ENCODE measurements around the gene CIAO3. TPM values are rescaled to one million over a fixed set of nuclear protein-coding genes. Genes with fewer than 3 reads are reported as not detected.

The CIAO3 gene
- 45.2 and 53.8 TPM in 2 replicates for total RNA-seq

DNA sequence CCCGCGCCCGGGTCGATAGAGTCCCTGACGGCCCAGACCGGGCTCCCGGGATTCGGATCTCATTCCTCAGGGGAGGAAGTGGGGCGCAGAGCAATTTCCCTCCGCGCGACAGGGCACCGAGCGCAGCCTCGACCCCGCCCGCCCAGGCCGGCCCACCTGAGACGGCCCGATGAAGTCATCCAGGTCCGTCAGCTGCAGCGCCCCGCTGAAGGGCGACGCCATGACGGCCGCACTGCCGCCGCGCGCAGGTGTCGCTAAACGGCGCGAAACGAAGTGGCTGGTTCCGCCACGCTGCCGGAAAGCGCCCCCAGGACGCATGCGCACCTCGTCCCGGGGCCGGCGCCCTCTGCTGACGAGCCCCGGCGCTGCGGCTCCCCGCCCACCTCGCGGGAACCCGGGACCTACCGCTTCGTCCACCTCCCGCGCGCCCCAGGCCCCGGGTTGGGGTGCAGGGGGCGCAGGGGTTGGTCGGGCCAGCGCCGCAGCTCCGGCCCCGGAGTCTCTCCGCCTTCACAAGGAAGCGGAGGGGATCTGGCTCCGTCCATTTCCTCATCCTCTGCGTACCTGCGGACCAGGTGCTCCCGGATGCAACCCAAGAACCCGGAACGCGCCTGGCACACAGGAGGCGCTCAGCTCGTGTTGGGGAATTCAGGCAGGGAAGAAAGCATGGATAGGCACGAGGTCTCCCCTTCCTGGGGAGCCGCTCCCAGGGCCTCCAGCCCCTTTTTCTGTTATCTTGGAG lies at the start of gene CIAO3:
Gene CIAO3, minus strand, starts transcription at position 234 of the 742 bp plus-strand sequence. Its CDS starts 12 bp downstream, at position 222.

GRCh38 chr16:788399-789126 lies 47.8 kb upstream of the CIAO3 start, which contains the start of gene CHTF18:
CHTF18 (plus strand) TSS chr16:788620; CDS start chr16:788685, 65 bp downstream.

GRCh38 chr16:787978-788398 lies 47.2 kb upstream of the CIAO3 start, which contains the start of gene RPUSD1:
RPUSD1 (minus strand) TSS chr16:788381; CDS start chr16:787737, 644 bp downstream.

DNA sequence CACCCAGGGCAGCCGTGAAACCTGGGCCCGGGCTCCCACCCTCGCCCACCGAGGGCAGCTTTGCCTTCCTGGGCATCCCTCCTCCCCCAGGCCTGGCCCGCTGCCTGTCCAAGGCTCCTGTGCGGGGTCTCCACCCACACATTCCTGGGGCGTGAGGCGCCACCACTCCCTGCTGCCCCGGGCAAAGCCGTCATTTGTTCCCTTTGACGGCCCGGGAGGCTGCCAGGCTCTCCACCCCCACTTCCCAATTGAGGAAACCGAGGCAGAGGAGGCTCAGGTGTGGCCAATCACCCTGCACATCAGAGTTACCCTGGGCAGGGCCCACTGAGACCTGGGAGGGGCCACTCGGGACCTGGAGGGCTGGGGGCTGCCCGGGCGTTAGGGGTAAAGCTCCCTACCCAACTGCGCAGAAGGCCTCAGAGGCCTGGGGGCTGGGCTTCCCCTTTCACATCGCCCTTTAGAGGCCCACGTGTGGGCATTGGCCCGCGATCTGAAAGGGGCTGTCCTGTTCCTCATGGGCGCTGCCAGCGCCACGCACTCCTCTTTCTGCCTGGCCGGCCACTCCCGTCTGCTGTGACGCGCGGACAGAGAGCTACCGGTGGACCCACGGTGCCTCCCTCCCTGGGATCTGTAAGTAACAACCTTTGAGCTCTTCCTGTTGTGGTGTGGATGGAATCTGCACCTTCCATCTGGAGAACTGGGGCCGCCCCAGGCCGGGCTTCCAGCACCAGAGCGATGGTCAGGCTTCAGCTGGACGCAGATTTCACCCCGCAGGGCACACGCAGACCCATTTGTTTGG lies 19.9 kb upstream of the CIAO3 start, which contains the start of gene MSLN:
Gene MSLN, plus strand, starts transcription at position 190 of the 799 bp plus-strand sequence. CDS start 1,947 bp downstream, outside the sequence.

DNA sequence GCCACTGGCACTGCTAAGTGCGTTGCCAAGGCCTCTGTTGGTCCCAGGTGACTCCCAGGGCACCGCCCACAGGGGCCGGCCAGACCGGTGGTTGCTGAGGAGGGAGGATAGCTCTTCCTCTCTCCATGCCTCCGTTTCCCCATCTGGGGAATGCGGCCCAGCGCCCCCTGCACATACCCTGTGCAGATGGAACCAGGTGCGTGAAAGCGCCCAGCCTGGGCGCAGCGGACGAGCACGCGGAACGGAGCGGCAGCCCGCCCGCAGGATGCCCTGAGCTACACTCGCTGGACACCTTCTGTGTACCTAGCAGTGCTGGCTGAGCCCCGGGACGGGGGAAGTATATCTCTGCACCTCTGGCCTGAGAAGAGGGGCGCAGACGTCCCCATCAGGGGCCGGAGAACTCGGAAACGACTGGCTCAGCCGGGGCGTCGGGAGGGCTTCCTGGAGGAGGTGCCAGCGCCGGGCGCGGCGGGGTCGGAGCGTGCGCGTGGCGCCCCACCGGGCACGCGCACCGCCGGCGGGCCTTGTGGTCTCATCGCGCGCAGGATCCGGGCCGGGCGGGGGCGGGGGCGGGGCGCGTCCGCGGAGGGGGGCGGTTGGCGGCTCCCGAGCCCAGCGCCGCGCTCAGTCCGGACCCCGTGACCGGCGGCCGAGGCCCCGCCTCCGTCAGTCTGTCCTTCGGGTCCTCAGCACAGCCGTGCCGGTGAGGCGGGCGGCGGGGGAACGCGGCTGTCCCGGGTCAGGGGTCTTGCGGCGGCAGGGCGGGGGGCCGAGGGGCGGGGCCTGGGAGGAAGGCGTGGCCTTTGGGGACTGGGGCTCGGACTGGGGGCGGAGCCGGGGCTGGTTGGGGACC lies 14.1 kb downstream of the CIAO3 start, which contains the start of the genes CCDC78 and HAGHL:
Gene CCDC78, minus strand, starts transcription at position 6 of the 853 bp plus-strand sequence. CDS start 76 bp downstream, outside the sequence.
Gene HAGHL, plus strand, starts transcription at position 669 of the 853 bp plus-strand sequence. CDS start 404 bp downstream, outside the sequence.

DNA sequence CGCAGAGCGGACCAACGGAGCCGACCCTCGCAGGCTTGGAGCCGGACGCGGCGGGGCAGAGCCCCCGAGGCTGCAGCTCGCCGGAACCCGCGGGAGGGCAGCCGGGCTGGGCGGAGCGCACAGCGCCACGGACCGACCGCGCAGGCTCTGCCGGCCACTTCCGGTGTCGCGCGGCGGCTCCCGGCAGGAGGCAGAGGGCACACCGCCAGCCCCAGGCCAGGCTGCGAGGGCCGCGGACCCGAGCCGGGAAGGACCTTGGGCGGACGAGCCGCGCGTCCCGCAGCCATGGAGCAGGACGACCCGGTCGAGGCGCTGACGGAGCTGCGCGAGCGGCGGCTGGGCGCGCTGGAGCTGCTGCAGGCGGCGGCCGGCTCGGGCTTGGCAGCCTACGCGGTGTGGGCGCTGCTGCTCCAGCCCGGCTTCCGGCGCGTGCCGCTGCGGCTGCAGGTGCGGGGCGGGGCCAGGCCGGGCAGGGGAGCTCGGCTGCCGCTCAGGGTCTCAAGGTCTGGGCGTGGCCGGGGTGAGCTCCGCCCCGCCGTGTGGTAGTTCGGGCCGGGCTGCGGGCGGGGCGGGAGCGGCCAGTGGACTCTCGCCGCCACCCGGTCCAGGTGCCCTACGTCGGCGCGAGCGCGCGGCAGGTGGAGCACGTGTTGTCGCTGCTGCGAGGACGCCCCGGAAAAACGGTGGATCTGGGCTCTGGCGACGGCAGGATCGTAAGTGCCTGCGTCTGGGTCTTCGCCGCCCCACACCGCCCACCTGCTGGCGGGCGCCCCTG lies 19.6 kb downstream of the CIAO3 start, which contains the start of gene ANTKMT:
Gene ANTKMT, plus strand, starts transcription at position 157 of the 775 bp plus-strand sequence. Its CDS starts 129 bp downstream, at position 286.

GRCh38 chr16:714558-715476 lies 26.0 kb downstream of the CIAO3 start, which contains the start of gene METRN:
METRN (plus strand) TSS chr16:715118; CDS start chr16:715290, 172 bp downstream.

GRCh38 chr16:705431-706188 lies 35.2 kb downstream of the CIAO3 start, which contains the start of gene FBXL16:
FBXL16 (minus strand) TSS chr16:705801; CDS start chr16:697405, 8,396 bp downstream.

GRCh38 chr16:684071-684794 lies 56.6 kb downstream of the CIAO3 start, which contains the start of gene JMJD8:
JMJD8 (minus strand) TSS chr16:684334; CDS start chr16:684319, 15 bp downstream.

DNA sequence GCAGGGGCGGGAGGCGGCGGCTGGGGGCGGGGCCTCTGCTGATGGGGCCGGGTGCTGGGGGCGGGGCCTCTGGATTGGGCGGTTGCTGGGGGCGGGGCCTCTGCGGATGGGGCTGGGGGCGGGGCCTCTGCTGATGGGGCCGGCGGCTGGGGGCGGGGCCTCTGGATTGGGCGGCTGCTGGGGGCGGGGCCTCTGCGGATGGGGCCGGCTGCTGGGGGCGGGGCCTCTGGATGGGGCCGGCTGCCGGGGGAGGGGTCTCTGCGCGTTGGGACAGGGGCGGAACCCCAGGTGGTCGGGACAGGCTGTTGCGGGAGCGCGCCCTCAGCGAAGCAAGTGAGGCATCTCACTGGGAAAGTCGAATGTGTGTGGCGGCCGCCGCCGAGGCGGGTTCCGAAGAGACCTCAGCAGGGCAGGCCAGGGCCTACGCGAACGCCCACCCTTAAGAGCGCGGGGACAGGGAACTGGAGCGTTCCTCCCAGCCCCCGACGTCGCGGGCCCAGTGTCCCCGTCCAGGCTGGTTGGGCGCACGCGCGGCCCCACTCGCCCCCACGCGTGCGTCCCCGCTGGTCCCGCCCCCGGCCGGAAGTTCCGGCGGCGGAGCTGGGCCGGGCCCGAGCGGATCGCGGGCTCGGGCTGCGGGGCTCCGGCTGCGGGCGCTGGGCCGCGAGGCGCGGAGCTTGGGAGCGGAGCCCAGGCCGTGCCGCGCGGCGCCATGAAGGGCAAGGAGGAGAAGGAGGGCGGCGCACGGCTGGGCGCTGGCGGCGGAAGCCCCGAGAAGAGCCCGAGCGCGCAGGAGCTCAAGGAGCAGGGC lies 60.8 kb downstream of the CIAO3 start, which contains the start of gene STUB1:
Gene STUB1, plus strand, starts transcription at position 597 of the 811 bp plus-strand sequence. Its CDS starts 116 bp downstream, at position 713.

Small RNA genes lying within 50 kb of the gene (small RNA-seq; reads per million reads assigned to genes)
- not detected for gene MIR662

Other genes starting within 250 kb of the CIAO3 start
- 25.1 and 42.8 TPM in 2 replicates for gene CAPN15, start 213.3 kb downstream of the CIAO3 start, total RNA-seq
- 0.11 and 0.39 TPM in 2 replicates for gene PRR35, start 180.6 kb downstream of the CIAO3 start, total RNA-seq
- 0.33 and 0.39 TPM in 2 replicates for gene NHLRC4, start 174.0 kb downstream of the CIAO3 start, total RNA-seq
- gene PIGQ, start 171.0 kb downstream of the CIAO3 start, total RNA-seq = 27.2 and 36.5 TPM in 2 replicates
- 13.7 and 19.0 TPM in 2 replicates for gene RAB40C, start 150.9 kb downstream of the CIAO3 start, total RNA-seq
- gene WFIKKN1, start 110.0 kb downstream of the CIAO3 start, total RNA-seq = under 0.01 and 0.33 TPM in 2 replicates
- 86.0 and 133 TPM in 2 replicates for gene METTL26, start 104.7 kb downstream of the CIAO3 start, total RNA-seq
- gene MCRIP2, start 99.2 kb downstream of the CIAO3 start, total RNA-seq = 10.6 and 15.9 TPM in 2 replicates
- 15.4 and 24.3 TPM in 2 replicates for gene WDR90, start 91.6 kb downstream of the CIAO3 start, total RNA-seq
- gene RHOT2, start 72.9 kb downstream of the CIAO3 start, total RNA-seq = 53.0 and 62.8 TPM in 2 replicates
- 1.1 and 1.2 TPM in 2 replicates for gene RHBDL1, start 65.3 kb downstream of the CIAO3 start, total RNA-seq
- 91.0 and 98.5 TPM in 2 replicates for gene STUB1, start 60.6 kb downstream of the CIAO3 start, total RNA-seq
- 53.4 and 76.8 TPM in 2 replicates for gene JMJD8, start 56.7 kb downstream of the CIAO3 start, total RNA-seq
- gene WDR24, start 50.6 kb downstream of the CIAO3 start, total RNA-seq = 13.3 and 15.4 TPM in 2 replicates
- 0.11 TPM in 1 of 2 replicates, not detected in the other for gene FBXL16, start 35.2 kb downstream of the CIAO3 start, total RNA-seq
- gene METRN, start 25.9 kb downstream of the CIAO3 start, total RNA-seq = 56.1 and 60.4 TPM in 2 replicates
- gene ANTKMT, start 19.9 kb downstream of the CIAO3 start, total RNA-seq = 29.1 and 37.8 TPM in 2 replicates
- gene CCDC78, start 14.6 kb downstream of the CIAO3 start, total RNA-seq = 2.3 and 5.5 TPM in 2 replicates
- 17.0 and 21.2 TPM in 2 replicates for gene HAGHL, start 13.9 kb downstream of the CIAO3 start, total RNA-seq
- gene MSLN, start 19.7 kb upstream of the CIAO3 start, total RNA-seq = 50.2 and 139 TPM in 2 replicates
- 29.4 and 40.1 TPM in 2 replicates for gene RPUSD1, start 47.4 kb upstream of the CIAO3 start, total RNA-seq
- gene CHTF18, start 47.6 kb upstream of the CIAO3 start, total RNA-seq = 22.1 and 27.1 TPM in 2 replicates
- gene GNG13, start 59.7 kb upstream of the CIAO3 start, total RNA-seq = 0.39 TPM in 1 of 2 replicates, not detected in the other
- 31.4 and 45.7 TPM in 2 replicates for gene LMF1, start 230.0 kb upstream of the CIAO3 start, total RNA-seq
- gene SOX8, start 240.8 kb upstream of the CIAO3 start, total RNA-seq = 0.22 and 0.39 TPM in 2 replicates